NCI-H82 treated with DMSO at 0.1 percent for 48 hours (cell line): Measurements from ENCODE around the gene SYNE2.
A peak's percentile ranks its signal among the peaks of the same experiment; 100 is the strongest.

Experiments used
- DNase-seq: peaks from one replicate; lab custom pipeline; 2025; ENCODE audit not compliant: unreplicated experiment; lab: John Stamatoyannopoulos, UW

The SYNE2 gene

DNA sequence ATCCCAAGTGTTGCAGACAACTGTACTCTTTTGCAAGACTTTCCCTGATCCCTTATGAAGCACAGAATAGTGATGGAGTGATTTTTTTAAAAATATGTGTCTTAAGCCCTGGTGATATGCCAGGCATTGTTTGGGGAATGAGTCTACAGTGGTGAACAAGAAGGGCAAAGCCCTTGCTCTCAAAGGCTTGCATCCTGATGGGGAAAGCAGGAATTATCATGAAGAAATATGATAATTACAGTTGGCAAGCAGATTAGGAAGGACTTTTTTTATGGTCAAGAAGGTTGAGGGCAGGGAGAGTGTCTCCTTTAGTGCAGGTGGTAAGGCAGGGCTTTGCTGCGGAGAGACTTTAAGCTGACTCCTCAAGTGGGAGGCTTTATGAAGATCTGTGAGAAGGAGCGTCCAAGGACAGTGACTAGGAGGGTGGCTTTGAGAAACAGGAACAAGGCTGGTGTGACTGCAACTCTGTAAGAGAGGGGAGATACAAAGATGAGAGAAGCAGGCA is 100.2 kb downstream of the SYNE2 start:
- peak; percentile 21 for DNase-seq

DNA sequence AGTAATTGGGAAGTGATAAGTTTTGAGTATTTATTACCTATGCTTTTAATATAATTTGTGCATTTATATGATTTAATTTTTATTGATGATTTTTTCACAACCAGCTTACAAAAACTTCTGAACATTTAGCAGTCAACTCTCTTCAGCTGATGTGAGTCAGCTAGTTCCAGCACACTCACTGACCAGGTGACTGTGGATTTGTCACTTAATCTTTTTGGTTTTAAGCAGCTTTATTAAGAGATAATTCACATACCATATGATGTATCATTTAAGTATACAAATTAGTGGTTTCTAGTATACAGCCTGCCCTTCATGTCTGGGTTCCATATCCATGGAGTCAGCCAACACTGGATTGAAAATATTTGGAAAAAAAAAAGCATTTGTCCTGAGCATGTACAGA is 103.5 kb downstream of the SYNE2 start:
- DNase-seq: no peak

DNA sequence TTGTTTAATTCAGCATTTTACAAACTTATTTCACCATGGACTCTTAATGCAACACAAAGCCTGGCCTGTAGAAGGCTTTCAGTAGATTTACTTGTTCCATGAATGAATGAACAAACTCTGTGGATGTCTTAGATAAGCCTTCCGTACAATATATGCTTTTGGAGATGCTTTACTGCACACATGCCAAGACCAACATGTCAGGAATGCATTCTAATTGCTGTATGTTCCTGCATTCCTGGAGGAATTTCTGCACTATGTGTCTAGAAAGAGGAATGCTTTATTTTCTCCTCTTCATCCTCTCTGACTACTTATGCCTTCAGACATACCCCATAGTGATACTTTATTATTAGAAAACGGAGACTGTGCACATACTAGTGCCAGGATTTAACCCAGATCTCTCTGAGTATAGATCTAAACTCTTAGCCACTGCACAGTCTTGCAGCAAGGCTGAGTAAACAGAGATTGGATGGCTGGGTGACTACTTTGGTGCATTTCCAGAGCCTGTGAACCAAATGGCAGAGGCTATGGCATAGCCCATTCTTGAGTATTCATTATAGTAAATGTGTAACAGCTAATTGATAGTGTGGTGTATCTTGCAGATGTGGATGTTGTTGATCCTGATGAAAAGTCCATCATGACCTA is 108.2 kb downstream of the SYNE2 start:
- DNase-seq: no peak

DNA sequence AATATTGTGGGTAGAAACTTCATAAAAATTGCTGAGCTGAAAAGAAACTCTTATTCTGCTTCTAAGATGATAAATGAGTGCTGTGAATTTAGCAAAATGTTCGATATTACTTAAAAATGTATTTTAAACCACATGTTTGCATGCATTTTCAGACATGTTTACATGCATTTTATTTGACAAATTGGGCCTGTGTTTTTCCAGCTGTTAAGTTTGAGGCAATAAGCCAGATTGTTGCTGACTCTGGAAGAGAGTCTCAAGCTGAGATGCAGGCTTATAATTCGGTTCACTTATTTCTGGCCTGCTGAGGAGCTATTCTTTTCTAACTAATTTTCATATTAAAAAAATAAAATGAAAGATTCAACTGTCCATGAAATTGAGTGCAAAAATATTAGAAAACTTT is 110.1 kb downstream of the SYNE2 start:
- DNase-seq: no peak

DNA sequence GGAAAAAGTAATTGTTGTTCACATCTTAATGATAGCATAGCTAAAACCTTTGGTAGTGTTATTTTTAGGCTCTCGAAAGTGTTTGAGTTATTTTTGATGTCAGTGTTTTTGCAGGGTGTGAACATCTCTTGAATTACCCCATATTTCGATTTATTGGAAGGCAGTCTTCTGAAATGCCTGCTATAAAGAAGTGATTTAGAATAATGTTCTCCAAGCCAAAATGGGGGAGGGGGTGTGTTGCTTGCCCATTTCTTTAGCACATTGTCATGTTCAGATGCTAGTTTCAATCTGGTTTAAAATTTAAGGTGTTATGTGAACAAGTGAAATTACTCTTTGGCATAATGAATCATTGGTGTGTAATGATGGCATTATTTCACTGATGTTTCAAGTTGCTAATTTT is 110.6 kb downstream of the SYNE2 start:
- DNase-seq: no peak

DNA sequence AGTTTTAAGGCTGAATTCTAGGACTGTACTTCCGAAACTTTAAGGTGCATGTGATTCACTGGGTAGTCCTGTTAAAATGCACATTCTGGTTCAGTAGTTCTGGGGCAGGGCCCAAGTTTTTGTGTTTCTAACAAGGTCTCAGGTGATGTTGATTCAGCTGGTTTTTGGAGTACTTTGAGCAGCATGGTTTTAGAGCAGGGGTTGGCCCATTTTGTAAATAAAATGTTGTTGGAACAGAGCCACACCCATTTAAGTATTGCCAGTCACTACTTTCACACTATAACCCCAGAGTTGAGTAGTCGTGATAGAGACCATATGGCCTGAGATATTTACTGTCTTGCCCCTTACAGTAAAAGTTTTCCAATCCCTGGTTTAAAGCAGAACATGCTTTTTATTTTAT is 111.3 kb downstream of the SYNE2 start:
- DNase-seq: no peak

DNA sequence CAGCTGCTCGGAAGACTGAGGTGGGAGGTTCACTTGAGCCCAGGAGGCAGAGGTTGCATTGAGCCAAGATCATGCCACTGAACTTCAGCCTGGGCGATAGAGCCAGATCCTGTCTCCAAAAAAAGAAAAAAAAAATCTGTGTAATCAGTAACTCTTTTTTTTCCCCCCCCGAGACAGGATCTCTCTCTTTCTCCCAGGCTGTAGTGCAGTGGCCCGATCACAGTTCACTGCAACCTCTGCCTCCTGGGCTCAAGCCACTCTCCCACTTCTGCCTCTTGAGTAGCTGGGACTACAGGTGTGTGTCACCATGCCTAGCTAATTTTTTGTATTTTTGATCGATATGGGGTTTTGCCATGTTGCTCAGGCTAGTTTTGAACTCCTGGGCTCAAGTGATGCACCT is 113.6 kb downstream of the SYNE2 start:
- DNase-seq: no peak

DNA sequence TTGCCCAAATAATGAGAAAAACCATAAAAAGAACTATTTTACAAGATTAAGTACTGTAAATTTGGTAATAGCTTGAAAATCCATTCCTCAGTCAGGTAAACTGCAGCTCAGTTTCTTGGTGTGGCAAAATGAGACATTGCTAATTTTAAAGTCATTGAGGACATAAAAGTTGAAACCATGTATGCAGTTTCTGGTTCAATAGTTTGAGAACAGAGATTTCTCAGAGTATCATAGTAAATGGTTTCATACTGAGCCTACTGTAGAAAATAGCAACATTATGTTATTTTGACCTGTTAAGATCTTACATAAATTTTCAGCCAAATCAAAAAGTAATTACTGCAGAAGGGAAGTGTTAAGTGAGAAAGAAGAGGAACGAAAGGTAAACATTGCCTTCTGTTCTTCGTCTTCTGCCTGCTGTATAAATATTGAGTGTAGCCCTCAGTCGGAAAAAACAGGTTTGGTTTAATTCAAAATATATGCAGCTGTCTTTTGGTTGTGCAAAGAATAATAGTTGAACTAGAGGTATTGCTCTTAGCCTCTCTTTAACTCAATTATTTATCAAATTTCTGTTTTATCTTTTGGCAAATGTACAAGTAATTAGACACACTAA is 119.6 kb downstream of the SYNE2 start:
- no peak for DNase-seq

DNA sequence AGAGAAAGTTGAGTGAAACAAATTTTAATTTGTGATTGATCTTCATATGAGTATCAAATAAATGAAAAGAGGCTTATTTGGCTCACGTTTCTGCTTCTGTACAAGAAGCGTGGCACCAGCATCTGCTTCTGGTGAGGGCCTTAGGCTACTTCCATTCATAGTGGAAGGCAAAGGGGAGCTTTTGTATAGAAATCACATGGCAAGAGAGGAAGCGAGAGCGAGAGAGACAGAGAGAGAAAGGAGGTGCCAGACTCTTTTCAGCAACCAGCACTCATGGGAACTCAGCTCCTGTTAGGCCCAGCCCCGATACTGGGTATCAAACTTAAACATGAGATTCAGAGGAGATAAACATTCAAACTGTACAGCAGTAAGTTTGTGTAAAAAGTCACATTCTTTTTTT is 121.4 kb downstream of the SYNE2 start:
- no peak for DNase-seq

DNA sequence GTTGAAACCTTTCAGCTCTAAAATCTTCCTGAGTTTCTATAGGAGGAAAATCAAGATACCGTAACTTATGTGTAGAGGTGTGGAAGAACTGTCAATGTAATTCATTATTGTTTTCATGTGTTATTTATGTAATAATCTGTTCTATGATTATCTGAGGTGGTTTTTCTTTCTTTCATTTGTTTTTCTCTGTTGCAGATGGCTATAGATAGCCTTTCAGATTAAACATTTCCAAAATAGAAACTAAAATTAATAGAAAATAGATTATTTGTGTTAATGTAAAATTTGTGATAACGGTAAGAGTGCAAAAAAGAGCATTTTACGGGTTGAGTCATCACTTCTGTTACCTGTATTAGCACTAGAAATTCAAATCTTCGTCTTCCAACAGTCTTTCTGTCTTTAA is 128.8 kb downstream of the SYNE2 start:
- no peak for DNase-seq

DNA sequence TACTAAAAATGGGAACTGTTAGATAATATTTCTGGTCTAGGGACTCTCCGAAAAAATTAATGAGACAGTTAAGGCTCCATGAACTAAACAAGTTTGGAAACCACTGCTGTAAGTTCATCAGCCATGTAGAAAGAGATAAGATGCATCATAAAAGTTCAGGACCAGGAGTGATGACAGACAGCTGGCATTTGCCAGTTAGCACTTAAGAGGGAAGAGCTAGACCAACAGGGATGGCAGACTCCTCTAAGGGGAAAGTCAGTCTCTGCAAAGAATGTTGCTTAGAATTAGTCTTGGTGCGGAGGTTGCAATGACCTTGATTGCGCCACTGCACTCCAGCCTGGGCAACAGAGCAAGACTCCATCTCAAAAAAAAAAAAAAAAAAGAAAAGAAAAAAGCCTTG is 129.4 kb downstream of the SYNE2 start:
- no peak for DNase-seq

DNA sequence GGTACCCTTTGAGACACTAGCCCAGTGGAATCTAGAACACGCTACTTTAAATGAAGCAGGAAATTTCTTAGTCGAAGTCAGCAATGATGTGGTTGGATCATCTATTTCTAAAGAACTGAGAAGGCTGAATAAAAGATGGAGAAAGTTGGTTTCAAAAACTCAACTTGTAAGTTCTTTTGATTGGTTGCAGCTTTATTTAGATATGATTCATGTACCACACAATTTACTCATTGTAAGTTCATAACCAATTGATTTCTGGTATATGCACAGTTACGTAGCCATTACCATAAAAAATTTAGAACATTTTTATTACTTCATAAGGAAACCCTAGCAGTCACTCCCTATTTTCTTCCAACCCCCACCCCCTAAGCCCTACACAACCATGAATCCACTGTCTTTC is 129.8 kb downstream of the SYNE2 start:
- no peak for DNase-seq

DNA sequence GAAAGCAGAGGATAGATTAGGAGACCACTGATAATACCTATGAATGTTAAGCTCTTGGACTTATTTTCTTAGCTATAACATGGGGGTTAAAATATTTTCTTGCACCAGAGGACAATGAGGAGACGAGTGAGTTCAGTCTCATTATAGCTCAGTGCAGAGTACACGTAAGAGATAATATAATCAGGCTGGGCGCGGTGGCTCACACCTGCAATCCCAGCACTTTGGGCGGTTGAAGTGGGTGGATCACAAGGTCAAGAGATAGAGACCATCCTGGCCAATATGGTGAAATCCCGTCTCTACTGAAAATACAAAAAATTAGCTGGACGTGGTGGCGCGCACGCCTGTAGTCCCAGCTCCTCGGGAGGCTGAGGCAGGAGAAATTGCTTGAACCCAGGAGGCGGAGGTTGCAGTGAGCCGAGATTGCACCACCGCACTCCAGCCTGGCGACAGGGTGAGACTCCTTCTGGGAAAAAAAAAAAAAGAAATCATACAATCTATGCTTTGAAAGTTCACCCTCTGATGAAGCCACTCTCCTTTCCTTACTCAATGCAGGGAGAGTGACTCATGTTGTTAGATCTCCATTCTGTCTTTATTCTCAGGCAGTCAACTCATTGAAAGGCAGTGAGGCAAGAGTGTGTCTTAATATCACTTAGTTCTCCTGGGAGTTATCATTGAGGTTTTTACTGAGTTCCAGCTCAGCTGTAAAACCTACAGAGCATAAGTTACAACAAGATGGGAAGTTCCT is 134.2 kb downstream of the SYNE2 start:
- no peak for DNase-seq

DNA sequence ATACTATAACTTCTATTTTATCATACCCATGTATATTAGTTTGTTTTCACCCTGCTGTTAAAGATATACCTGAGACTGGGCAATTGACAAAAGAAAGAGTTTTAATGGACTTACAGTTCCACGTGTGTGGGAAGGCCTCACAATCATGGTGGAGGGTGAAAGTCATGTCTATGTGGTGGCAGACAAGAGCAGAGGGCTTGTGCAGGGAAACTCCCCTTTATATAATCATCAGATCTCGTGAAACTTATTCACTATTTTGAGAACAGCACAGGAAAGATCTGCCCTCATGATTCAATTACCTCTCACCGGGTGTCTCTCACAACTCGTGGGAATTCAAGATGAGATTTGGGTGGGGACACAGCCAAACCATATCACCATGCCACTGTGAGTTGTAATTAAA is 135.8 kb downstream of the SYNE2 start:
- no peak for DNase-seq

DNA sequence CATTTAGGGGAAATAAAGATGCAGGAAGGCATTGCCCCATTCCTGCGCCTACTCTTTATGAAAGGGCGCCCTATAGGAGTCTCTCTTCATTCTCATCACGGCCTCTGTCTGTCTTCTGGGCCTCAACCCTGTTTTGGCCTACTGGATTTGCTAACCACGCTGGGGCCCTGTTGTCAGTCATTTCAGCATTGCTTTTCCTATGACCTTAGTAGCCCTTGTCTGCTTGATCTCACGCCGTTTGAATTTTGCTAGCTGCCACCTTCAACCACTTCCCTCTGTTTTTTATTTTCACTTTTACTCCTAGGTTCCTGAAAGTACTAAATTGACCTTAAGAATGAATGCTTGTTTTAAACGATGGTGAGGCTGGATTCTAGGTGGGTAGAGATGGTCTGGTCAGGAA is 139.0 kb downstream of the SYNE2 start:
- no peak for DNase-seq

DNA sequence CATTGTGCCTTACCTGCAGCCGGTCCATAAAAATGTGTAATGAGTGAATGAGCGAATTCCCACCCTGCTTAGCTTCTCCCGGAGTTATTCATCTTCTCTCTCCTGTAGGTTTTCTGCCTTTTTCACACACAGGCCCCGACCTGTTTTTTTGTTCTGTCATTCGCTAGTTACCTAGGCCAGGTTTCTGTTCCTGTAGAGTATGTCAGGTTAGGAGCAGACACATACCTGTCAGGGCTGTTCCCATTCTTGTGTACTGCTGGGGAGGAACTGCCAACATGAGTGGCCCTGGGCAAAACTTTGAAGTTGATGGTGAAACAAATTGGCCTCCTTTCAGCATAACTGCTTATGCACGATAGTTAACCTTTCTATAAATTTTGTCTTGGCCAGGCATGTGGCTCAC is 140.1 kb downstream of the SYNE2 start:
- DNase-seq: no peak

DNA sequence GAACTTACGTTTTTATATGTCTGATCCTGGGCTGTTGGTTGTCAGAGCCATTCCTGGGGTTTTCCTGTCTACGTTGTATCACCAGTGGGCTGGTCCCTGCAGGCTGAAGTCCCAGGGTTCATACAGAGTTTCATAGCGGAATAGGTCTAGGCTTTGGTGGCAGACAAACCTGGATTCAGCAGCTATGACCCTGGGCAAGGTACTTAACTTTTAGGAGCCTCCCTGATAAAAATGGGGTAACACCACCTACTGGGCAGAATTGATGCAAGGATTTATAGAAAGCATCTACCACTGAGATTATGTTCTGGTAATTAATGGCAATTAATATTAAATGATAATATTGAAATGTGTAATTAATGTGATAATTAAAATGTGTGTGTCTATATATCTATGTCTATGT is 141.2 kb downstream of the SYNE2 start:
- DNase-seq: no peak

DNA sequence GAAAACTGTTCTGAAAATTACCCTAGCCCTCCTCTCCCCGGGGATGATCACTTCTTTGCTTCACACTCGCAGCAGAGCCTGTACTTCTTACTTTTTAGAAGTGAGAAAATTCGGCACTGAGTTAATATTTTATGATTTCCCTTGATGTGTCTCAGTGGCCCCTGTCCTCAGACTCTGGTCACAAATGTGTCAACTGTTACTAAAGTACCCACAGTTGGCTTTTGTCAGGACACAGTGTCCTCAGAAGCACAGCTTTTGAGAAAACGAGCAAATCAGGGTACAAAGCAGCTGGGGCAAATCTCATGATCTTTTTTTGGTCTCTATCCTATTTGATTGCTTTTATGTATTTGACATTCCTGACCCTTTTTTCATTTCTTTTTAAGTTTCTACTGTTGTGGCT is 142.5 kb downstream of the SYNE2 start:
- DNase-seq: no peak

DNA sequence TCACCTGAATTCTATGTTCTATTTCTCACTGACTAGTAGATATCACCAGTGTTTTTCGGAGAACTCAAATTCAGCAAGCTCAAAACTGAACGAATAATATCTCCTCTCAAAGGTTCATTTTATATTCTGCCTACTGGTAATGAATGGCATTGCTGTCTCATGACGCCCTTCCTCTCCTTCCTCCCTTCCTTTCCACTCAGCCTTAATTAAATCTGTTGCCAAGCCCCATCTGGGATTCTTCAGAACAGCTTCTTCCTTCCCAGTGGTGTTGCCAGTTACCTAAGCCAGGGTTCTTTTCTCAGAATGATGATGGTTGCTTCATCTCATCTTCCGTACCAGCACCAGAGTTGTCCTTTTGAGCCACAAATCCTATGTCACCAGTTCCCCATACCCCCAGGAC is 143.2 kb downstream of the SYNE2 start:
- DNase-seq: no peak

DNA sequence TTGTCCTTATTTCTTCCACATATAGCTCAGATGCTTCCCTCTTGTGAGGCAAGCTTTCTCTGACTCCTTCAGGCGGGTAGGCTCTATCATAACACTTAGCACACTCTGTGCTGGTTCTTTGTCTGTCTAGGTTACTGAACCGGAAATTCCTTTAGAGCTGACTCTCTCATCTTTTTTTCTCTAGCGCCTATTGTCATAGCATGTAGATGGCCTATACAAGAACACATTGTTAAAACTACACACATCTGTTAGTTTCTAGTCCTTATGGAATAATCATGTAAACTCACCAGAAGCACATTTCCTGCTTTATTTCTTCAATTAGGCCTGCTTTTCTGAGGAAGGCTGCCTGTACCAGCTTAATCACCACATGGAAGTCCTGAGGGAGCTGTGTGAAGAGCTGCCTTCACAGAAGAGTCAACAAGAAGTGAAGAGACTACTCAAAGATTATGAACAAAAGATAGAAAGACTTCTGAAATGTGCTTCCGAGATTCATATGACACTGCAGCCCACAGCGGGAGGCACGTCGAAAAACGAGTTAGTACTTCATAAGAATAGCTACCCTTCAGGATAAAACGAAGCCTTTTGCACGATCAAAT is 143.9 kb downstream of the SYNE2 start:
- DNase-seq: no peak

DNA sequence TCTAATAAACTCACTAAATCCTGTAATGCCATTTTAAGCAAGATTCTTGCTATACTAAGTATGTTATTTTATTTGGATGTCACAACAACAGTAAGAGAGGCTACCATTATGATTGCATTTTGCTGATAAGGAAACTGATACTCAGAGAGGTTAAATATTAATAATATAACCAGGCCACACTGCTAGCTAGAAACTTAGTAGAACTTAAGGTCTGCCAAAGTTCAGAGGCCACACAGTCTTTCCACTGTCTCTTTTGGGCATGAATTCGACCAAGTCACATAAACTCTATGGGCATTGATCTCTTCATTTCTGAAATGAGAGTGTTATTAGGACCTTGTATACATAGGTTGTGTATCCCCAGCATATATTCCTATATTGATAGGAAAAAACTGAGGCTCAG is 147.9 kb downstream of the SYNE2 start:
- DNase-seq: no peak

DNA sequence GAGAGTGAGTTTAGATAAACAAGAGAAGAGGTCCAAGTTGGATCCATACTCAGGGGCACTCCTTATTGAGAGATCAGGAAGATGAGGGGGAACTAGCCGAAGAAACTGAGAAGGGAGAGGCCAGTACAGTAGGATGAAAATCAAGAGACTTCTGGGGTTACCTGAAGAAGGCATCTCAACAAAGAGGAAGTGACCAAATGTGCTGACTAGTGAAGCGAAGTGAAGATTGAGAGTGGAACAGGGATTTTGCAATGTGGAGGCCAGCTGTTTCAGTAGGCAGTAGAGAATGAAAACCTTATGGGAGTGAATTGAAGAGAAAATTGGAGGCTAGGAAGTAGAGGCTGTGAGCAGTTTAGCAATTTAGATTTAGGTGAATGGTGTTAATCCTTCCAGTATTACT is 153.0 kb downstream of the SYNE2 start:
- DNase-seq: no peak
